CD1c-positive myeloid dendritic cell (primary cell): ENCODE results near the gene NDUFB2.
"Not testable (repeated sequence)": the region's sequence is repeated elsewhere in the genome, so short reads cannot be mapped to it uniquely, and the experiment has no call there.

Source experiments
- DNase-seq: peaks from one replicate; pipeline ENCODE4 v3.0.0-alpha.2; 2016; ENCODE audit errors: extremely low spot score

Gene NDUFB2

GRCh38 chr7:140696680-140697446, at the start of gene NDUFB2:
NDUFB2 (plus strand) TSS chr7:140696708; CDS start chr7:140696745, 37 bp downstream.
- peak; percentile 69 for DNase-seq

GRCh38 chr7:140646931-140647647, 49.4 kb upstream of the NDUFB2 start:
- peak; percentile 27 for DNase-seq

GRCh38 chr7:140649556-140650205, 46.8 kb upstream of the NDUFB2 start:
- DNase-seq, result peak; percentile 53

DNA sequence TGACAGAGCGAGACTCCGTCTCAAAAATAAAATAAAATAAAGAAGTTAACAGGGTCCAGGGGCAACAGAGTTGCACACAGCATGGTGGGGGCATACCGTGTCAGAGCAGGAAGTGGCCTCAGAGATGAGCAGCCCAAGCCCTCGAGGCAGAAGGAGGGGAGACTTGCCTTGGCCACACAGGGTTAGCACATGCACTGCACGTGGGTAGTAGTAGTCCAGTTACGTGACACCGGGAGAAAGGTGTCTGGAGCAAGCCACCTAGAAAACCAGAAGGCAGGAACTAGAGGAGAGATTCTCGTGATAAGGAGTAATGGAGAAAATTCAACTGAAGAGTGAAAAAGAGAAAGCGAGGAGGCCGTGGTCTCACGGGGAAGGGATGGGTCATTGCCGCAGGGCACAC, 46.1 kb upstream of the NDUFB2 start:
- no peak for DNase-seq

- DNase-seq, result peak; percentile 83
Observed at GRCh38 chr7:140653319-140654108, 43.0 kb upstream of the NDUFB2 start.

- DNase-seq, result no peak
Observed at GRCh38 chr7:140654109-140654387, 42.5 kb upstream of the NDUFB2 start.

DNA sequence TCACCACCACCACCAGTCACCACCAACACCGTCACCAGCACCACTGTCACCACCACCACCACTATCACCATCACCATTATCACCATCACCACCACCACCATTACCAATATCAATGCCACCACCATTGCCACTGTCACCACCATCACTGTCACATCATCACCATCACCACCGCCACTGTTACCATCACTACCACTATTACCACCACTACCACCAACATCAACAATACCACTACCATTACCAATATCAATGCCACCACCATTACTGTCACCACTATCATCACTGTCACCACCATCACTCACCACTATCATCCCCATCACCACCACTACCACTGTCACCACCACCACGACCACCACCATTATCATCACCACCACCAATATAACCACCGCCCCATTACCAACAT, 41.8 kb upstream of the NDUFB2 start:
- DNase-seq, result no peak

DNA sequence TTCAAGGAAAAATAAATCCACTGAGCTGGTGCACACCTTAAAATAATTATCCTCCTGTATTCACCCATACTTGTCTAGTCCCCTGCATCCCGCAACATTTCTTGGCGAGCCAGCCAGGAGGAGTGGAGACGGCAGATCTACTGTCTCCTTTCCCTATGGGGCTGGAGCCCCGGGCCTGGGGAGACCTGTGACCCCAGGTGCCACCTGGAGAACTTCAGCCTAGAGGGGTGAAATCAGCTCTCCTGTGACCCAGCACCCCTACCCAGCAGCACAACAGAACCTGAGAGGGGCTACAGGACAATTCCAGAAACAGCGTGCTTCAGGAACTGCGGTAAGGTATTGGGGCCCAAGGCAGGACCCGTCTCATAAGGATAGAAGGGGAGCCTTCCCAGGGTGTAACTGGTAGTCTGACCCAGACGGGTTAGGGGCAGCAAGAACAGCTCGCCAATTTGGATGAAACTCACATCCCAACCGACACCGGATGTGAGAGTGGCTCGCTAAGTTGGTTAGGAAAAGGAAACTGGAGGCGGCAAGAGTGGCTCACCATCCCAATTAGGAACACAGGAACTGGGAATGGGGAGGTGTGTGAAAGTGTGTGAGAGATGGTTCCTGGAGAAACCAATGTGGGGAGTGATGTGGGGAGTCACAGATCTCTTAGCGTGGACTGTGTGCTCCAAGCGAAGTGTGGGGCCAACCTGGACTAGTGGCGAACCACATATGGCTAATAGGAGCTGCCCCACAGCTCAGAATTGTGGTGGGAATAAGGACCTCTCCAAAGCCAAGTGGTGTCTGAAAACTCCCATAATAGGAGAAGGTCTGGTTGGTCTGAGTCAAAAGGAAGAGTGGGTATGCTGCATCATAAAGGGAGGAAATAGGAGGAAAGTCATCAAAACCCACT, 40.7 kb upstream of the NDUFB2 start:
- DNase-seq, result peak; percentile 37

DNA sequence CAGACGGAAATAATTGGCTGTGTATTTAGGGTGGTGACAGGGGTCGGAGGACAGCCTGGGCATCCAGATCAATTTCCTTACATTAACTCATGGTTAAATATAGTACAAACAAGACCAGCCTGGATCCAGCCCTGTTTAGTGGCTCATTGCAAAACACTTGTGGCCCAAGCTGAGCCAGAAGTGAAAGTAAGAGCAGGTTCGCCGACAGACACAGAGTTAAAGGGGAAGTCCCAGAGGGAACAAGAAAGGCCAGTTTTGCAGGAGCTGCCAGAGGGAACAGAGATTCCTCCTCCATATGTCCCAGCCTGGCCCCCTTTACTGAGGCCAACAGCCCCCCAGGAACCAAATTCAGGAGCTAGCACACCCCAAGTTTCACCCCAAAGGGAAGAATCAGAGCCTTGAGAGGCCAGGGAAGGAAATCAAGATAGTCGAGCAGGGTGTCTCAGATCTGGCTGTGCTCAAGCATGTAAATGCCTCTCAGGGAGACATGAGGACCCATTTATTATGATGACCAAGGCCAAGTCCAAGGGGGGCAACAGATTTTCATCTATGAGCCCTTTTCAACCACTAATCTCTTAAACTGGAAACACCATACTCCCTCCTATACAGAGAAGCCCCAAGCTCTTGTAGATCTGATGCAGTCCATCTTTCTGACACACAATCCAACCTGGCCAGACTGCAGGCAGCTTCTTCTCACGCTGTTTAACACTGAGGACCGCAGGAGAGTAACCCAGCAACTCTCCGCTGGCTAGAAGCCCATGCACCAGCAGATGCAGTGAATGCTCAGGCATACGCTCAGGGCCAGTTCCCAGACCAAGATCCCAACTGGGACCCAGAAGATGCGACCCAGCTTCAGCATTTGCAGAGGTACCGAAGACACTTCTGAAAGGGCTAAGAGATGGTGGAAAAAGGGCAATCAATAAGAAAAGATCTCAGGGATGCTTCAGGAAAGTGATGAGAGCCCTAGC, 39.7 kb upstream of the NDUFB2 start:
- peak; percentile 90 for DNase-seq

GRCh38 chr7:140657891-140658290, 38.6 kb upstream of the NDUFB2 start:
- DNase-seq, result peak; percentile 33

- no peak for DNase-seq
Observed at GRCh38 chr7:140659856-140660255, 36.7 kb upstream of the NDUFB2 start.

DNA sequence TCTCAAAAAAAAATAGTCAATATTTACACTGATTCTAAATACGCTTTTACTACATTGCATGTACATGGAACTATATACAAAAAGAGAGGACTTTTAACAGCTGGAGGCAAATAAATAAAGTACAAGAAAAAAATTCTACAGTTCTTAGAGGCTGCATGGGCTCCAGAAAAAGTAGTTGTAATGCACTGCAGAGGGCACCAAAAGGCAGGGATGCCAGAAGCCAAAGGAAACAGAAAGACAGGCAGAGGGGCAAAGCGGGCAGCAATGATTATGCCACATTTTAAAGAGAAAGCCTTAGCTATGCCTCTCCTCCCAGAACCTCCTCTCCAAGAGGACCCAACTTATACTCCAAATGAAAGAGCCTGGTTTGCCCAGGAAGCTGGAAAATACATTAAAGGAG, 35.4 kb upstream of the NDUFB2 start:
- no peak for DNase-seq

- DNase-seq, result not testable (repeated sequence)
Observed at GRCh38 chr7:140662938-140663337, 33.6 kb upstream of the NDUFB2 start.

- no peak for DNase-seq
Observed at GRCh38 chr7:140667476-140667875, 29.0 kb upstream of the NDUFB2 start.

DNA sequence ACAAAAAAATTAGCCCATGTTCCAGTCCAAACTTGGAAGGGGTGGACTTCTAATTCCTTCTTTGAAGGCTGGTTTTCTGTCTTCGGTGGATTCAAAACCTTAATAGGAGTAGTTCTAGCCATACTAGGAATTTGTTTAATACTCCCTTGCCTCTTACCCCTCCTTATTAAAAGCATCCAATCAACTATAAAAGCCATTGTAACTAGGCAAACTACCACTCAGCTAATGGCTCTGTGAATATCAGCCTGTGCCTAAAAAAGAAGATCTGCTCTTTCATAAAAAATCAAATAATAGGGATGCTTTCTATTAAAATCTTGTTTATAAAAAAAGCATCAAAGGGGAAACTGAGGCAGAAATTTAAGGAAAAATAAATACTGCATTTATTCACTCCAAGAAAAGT, 27.9 kb upstream of the NDUFB2 start:
- no peak for DNase-seq

DNA sequence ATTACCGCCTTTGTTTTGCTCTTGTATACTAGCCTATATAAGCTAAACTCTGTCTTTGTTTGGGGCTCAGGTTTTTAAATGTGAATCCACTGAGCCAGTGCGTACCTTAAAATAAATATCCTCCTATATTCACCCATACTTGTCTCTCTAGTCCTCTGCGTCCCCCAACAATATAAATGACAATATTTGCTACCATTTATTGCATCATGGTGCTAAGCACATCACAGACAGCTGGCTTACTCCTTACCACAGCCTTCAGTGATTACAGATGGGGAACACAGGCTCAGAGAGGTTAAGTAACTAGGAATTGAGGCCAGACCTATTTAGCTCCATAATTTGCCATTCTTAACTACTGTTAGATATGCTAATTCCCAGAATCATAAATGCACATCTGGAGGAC, 27.2 kb upstream of the NDUFB2 start:
- DNase-seq, result no peak

DNA sequence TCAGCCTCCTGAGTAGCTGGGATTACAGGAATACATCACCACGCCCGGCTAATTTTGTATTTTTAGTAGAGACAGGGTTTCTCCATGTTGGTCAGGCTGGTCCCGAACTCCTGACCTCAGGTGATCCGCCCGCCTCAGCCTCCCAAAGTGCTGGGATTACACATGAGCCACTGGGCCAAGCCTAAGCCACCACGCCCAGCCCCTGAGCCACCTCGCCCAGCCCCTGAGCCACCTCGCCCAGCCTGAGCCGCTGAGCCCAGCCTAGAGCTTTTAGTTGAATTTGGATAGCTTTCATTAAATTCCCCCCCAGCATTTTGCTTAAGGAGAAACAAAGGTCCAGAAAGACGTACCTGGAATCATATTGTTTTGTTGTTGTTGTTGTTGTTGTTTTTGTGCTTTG, 26.6 kb upstream of the NDUFB2 start:
- not testable (repeated sequence) for DNase-seq

GRCh38 chr7:140670343-140670935, 26.1 kb upstream of the NDUFB2 start:
- no peak for DNase-seq

DNA sequence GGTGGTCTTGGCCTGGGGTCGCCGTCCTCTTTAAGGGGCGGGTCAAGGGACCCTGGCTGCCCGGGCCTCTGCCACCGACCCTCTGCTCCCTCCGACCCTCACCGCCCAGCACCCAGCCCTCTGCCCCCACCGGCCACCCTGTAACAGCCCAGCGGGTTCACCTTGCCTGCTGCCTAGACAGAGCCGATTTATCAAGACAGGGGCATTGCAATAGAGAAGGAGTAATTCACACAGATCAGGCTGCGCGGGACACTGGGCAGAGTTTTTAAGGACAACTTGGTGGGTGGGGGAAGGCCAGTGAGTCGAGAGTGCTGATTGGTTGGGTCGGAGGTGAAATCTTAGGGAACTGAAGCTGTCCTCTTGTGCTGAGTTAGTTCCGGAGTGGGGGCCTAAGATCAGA, 24.5 kb upstream of the NDUFB2 start:
- DNase-seq, result peak; percentile 64
